Measurements from ENCODE around the gene CCDC150.
A peak's percentile ranks its signal among the peaks of the same experiment; 100 is the strongest.
"Not testable (repeated sequence)": the region's sequence is repeated elsewhere in the genome, so short reads cannot be mapped to it uniquely, and the experiment has no call there.

Gene CCDC150

GRCh38 chr2:196601430-196602306, 37.8 kb upstream of the CCDC150 start:
- CTCF ChIA-PET, result interaction anchor here (1.0 to 1.4 kb wide), 3 partner anchors 10 to 149 kb away, joined by 3 to 4 read pairs (median 3); no protein-coding TSS in a partner anchor
- DNase-seq (ENCODE audit: low read depth, low spot score), result peak; percentile 92

GRCh38 chr2:196604196-196604595, 35.3 kb upstream of the CCDC150 start:
- H3K4me3 ChIP-seq (ENCODE audit: low read depth, low read length), result no peak overlapping the region
- DNase-seq (ENCODE audit: low read depth, low spot score), result no peak
- POLR2A ChIA-PET, result no interaction called here
- CTCF ChIA-PET, result no interaction called here
- TF ChIP-seq CTCF (IDR thresholded peaks at IDR 0.05; ENCODE audit: insufficient read depth, low read length, missing control alignments), result no peak

More at GRCh38 chr2:196601430-196602306, 37.8 kb upstream of the CCDC150 start:
- POLR2A ChIA-PET, result interaction anchor here (0.7 to 0.9 kb wide), 2 partner anchors 9 to 381 kb away, joined by 3 to 5 read pairs; no protein-coding TSS in a partner anchor
- TF ChIP-seq CTCF (IDR thresholded peaks at IDR 0.05; ENCODE audit: insufficient read depth, low read length, missing control alignments), result peak; percentile 20
- no peak overlapping the region for H3K4me3 ChIP-seq (ENCODE audit: low read depth, low read length)

GRCh38 chr2:196606516-196606915, 33.0 kb upstream of the CCDC150 start:
- DNase-seq (ENCODE audit: low read depth, low spot score), result no peak
- ChIA-PET CTCF (interaction anchor here (1.1 to 1.2 kb wide), 3 partner anchors 11 to 13 kb away, joined by 3 to 4 read pairs (median 3); partner anchors contain the start of gene HECW2), POLR2A (no interaction called here)
- no peak overlapping the region for H3K4me3 ChIP-seq (ENCODE audit: low read depth, low read length)
- TF ChIP-seq CTCF (IDR thresholded peaks at IDR 0.05; ENCODE audit: insufficient read depth, low read length, missing control alignments), result no peak

GRCh38 chr2:196607073-196607472, 32.4 kb upstream of the CCDC150 start:
- no peak overlapping the region for H3K4me3 ChIP-seq (ENCODE audit: low read depth, low read length)
- no peak for TF ChIP-seq CTCF (IDR thresholded peaks at IDR 0.05; ENCODE audit: insufficient read depth, low read length, missing control alignments)
- ChIA-PET POLR2A (no interaction called here), CTCF (interaction anchor here (0.6 to 1.3 kb wide), 5 partner anchors 10 to 56 kb away, joined by 3 to 4 read pairs (median 3); partner anchors contain the start of gene HECW2)
- DNase-seq (ENCODE audit: low read depth, low spot score), result no peak

GRCh38 chr2:196607896-196608295, 31.6 kb upstream of the CCDC150 start:
- DNase-seq (ENCODE audit: low read depth, low spot score), result not testable (repeated sequence)
- CTCF ChIA-PET, result interaction anchor here (0.6 to 1.3 kb wide), 3 partner anchors 16 to 86 kb away, joined by 3 to 4 read pairs (median 3); no protein-coding TSS in a partner anchor

GRCh38 chr2:196609806-196610205, 29.7 kb upstream of the CCDC150 start:
- TF ChIP-seq CTCF (IDR thresholded peaks at IDR 0.05; ENCODE audit: insufficient read depth, low read length, missing control alignments), result no peak
- ChIA-PET POLR2A (no interaction called here), CTCF (interaction anchor here (1.0 kb wide), 1 partner anchor 28 kb away, joined by 3 read pairs; no protein-coding TSS in a partner anchor)
- DNase-seq (ENCODE audit: low read depth, low spot score), result no peak
- H3K4me3 ChIP-seq (ENCODE audit: low read depth, low read length), result no peak overlapping the region

More at GRCh38 chr2:196607896-196608295, 31.6 kb upstream of the CCDC150 start:
- not testable (repeated sequence) for H3K4me3 ChIP-seq (ENCODE audit: low read depth, low read length)
- POLR2A ChIA-PET, result interaction anchor here (0.9 kb wide), 1 partner anchor 194 kb away, joined by 4 read pairs; no protein-coding TSS in a partner anchor
